GM23338 (cell line): ENCODE results near the gene TIPIN.

ENCODE experiments used
- CTCF ChIP-seq, 2 experiments: fragments of 200-600 bp in 1 of 2; sonication (generic) in 1 of 2; conservative IDR thresholded peaks; 2 replicates each; pipeline versions ENCODE4 v1.5.1 to v1.6.1; 2016 to 2017; ENCODE audit warnings: antibody characterized with exemption in 2 of 2, low read depth in 2 of 2, mild to moderate bottlenecking in 2 of 2, moderate library complexity in 1 of 2
- EZH2 ChIP-seq: fragments of 200-600 bp; sonication (generic); IDR thresholded peaks from one replicate; pipeline ENCODE4 v1.8.0; 2017; ENCODE audit warnings: antibody characterized with exemption, mild to moderate bottlenecking, low read depth; ENCODE audit not compliant: unreplicated experiment
- EZH2phosphoT487 ChIP-seq: fragments of 200-600 bp; sonication (generic); IDR thresholded peaks from one replicate; pipeline ENCODE4 v1.8.1; 2018; ENCODE audit warnings: antibody characterized with exemption; ENCODE audit not compliant: unreplicated experiment
- POLR2AphosphoS5 ChIP-seq: IDR thresholded peaks from 2 replicates; pipeline ENCODE4 v1.6.1; 2016; ENCODE audit warnings: antibody characterized with exemption, low read depth
- REST ChIP-seq: IDR thresholded peaks from one replicate; pipeline ENCODE4 v1.6.1; 2018; ENCODE audit warnings: antibody characterized with exemption; ENCODE audit not compliant: unreplicated experiment

GRCh38 chr15:66298803-66299251 is 57.7 kb downstream of the TIPIN start:
- TF ChIP-seq EZH2 (no peak), CTCF (conservative IDR thresholded peaks at IDR 0.05; ENCODE audit: low read depth in 2 of 2) (no peak), REST (no peak), POLR2AphosphoS5 (no peak), EZH2phosphoT487 (no peak)
